ENCODE measurements around the gene PPM1N.
A peak's percentile ranks its signal among the peaks of the same experiment; 100 is the strongest.

Gene PPM1N

DNA sequence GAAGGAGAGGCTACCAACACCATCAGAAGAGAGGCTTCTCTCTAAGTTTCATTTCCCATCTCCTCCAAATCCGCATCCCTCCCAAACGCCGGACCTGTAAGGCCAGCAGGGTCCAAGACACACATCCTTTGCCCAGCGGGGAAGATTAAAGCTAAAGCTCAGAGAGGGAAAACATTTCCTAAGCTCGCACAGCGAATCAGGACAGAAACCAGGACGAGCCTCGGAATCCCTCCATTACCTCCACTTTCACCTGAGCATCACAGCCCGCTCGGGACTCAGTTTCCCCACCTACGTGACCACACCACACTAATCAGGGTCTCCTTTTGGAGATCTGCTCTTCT, 31.2 kb upstream of the PPM1N start:
- peak overlapping the region; percentile 92 for H3K4me3 ChIP-seq (ENCODE audit: low read depth, low read length)
- DNase-seq (ENCODE audit: low read depth) = no peak
- TF ChIP-seq, protein P1, sequence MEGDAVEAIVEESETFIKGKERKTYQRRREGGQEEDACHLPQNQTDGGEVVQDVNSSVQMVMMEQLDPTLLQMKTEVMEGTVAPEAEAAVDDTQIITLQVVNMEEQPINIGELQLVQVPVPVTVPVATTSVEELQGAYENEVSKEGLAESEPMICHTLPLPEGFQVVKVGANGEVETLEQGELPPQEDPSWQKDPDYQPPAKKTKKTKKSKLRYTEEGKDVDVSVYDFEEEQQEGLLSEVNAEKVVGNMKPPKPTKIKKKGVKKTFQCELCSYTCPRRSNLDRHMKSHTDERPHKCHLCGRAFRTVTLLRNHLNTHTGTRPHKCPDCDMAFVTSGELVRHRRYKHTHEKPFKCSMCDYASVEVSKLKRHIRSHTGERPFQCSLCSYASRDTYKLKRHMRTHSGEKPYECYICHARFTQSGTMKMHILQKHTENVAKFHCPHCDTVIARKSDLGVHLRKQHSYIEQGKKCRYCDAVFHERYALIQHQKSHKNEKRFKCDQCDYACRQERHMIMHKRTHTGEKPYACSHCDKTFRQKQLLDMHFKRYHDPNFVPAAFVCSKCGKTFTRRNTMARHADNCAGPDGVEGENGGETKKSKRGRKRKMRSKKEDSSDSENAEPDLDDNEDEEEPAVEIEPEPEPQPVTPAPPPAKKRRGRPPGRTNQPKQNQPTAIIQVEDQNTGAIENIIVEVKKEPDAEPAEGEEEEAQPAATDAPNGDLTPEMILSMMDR (conservative IDR thresholded peaks at IDR 0.05; ENCODE audit: low read depth, low read length) = no peak

DNA sequence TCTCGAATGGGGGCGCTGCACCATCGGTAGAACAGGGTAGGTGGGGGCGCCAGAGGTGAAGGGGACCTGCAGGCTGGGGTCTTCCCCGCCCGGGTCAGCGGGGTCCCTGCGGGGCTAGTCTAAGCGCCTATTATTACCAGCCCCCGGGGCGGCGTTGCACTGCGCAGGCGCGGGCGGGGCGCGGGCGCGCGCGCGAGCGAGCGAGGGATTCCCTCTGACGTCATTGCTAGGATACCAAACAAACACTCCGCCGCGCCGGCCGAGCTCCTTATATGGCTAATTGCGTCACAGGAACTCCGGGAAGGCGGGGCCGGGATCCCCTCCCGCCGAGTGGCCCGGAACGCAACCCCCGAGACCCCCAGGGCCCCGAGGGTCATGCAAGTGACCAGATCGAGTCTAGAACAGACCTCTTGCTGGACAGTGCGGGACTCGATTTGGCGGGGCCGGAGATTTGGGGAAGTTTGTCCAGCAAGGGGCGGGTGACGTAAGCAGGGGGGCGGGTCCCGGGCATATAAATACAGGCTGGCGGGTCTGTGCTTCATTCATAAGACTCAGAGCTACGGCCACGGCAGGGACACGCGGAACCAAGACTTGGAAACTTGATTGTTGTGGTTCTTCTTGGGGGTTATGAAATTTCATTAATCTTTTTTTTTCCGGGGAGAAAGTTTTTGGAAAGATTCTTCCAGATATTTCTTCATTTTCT, 30.6 kb upstream of the PPM1N start, which contains the start of gene FOSB:
TSS of gene FOSB (plus strand) at position 541 of the 703 bp plus-strand sequence. CDS start 591 bp downstream, outside the sequence.
- peak; percentile 96 for DNase-seq (ENCODE audit: low read depth)
- TF ChIP-seq, protein P1 (conservative IDR thresholded peaks at IDR 0.05; ENCODE audit: low read depth, low read length) = peak; percentile 27
- peak within 1 kb of the TSS; percentile 92 for H3K4me3 ChIP-seq (ENCODE audit: low read depth, low read length)

GRCh38 chr19:45468159-45468651, 30.0 kb upstream of the PPM1N start:
- TF ChIP-seq, protein P1 (conservative IDR thresholded peaks at IDR 0.05; ENCODE audit: low read depth, low read length) = peak; percentile 21
- peak; percentile 42 for DNase-seq (ENCODE audit: low read depth)
- H3K4me3 ChIP-seq (ENCODE audit: low read depth, low read length) = peak overlapping the region; percentile 92

DNA sequence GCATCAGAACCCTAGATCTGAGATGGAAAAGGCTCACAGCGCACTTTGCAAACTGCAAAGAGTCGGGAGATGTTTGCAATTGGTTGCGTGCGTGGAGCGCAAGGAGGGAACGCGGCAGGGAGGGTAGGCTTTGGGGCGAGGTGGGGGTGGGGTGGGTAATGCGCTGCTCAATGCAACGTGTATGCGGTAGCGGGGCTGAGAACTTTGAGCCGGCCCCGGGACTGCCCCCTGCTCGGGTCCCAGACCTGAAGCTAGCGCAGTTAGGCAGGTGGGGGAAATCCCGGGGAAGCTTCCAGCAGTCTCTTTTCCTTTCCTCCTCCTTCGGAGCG, 29.5 kb upstream of the PPM1N start:
- DNase-seq (ENCODE audit: low read depth) = no peak
- peak overlapping the region; percentile 92 for H3K4me3 ChIP-seq (ENCODE audit: low read depth, low read length)
- TF ChIP-seq, protein P1 (conservative IDR thresholded peaks at IDR 0.05; ENCODE audit: low read depth, low read length) = no peak

DNA sequence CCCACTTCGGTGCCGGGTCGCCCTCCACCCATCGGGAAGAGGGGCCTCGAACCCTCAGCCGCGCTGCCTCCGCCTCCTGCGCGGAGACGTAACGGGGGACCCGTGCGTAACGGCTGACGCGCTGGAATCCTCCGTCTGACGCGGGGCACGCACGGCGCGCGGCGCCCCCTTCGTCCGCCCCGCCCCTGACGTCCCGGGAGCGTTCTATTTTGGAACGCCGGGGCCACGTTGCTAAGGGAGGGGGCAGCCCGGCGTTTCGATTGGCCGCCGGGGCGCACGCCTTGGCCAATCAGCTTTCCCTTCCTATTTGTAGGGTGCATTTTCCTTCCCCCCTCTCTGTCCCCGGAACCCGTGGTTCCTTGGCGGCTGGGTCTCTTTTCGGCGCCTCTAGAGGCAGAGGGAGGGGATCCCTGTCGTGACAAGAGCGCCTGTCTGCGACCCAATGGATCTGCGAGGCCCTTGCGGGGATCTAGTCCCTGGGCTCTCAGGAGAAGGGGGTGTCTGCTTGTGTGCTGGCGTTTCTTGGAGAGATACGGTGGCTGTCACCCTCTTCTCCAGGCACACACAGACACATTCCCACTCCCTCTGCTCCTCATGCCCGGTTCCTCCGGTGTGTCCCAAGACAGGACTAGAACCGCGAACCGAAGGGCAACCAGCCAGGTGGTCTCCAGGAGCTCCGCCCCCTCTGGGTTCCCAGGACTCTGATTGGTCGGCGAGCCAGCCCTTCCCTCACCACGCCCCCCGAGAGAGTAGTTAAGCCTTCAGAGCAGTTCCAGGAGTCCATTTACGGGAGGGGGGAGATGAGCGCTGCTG, 28.9 kb upstream of the PPM1N start:
- TF ChIP-seq, protein P1 (conservative IDR thresholded peaks at IDR 0.05; ENCODE audit: low read depth, low read length) = no peak
- DNase-seq (ENCODE audit: low read depth) = peak; percentile 97
- peak overlapping the region; percentile 92 for H3K4me3 ChIP-seq (ENCODE audit: low read depth, low read length)

DNA sequence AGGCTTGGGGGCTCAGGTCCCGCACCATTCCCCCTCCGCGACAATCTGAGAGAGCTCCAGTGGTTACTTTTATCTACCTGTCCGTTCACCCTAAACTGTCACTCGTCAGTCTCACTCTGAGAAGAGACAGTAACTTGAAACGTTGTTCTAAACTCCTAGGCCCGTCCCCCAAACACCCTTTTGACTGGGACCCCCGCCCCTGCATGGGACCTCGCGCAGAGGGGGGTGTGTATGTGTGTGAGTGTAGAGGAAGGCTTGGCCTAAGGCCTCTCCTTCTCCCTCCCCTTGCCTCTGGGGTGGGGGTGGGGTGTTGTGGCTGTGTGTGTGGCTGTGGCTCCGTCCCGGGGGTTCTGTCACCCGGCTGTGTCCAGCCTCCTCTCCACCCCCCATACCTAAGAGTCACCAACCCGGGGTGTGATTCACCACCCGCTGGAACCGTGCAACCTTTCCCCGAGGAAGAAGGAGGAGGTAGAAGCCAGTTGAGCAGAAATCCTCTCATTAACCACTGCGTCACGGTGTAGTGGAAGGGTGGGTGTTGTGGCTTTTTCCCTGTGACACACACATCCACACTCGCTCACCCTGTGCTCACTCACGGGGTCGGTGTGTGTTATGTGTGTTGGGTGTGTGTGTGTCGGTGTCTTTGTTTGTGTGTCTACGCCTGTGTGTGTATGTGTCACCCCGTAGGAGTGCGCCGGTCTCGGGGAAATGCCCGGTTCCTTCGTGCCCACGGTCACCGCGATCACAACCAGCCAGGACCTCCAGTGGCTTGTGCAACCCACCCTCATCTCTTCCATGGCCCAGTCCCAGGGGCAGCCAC, 28.1 kb upstream of the PPM1N start:
- TF ChIP-seq, protein P1 (conservative IDR thresholded peaks at IDR 0.05; ENCODE audit: low read depth, low read length) = no peak
- peak overlapping the region; percentile 92 for H3K4me3 ChIP-seq (ENCODE audit: low read depth, low read length)
- peak; percentile 25 for DNase-seq (ENCODE audit: low read depth)
